ENCODE measurements around the gene BCDIN3D. TPM values are rescaled to one million over a fixed set of nuclear protein-coding genes. Genes with fewer than 3 reads are reported as not detected.
A peak's percentile ranks its signal among the peaks of the same experiment; 100 is the strongest.

Gene BCDIN3D
- total RNA-seq, 3 donors from 2014 or later = 2.2 to 6.0 (median 3.9) TPM

GRCh38 chr12:49843411-49843810 lies 505 bp upstream of the BCDIN3D start:
- Histone ChIP-seq H3K27ac (peak overlapping the region; percentile 93), H3K4me1 (peaks cover 4% of the 10 kb centered on the region in 2 donors), H3K36me3 (no peaks in the 10 kb centered on the region), H3K27me3 (peaks cover 0 to 8% of the 10 kb centered on the region in 2 donors), H3K9me3 (no peaks in the 10 kb centered on the region), H3K4me3 (peak overlapping the region; percentile 51 to 74 (median 73))
- intact Hi-C loops (cut with DNase I; ENCODE audit: low total_unique reads) = no loop called here
- TF ChIP-seq CTCF (IDR thresholded peaks at IDR 0.05) (no peak), POLR2A (IDR thresholded peaks at IDR 0.05) (no peak), POLR2AphosphoS5 (IDR thresholded peaks at IDR 0.05) (no peak)
- DNase-seq (ENCODE audit: low spot score in 2 of 2) = peak in 1 of 2 donors; percentile 14

- Histone ChIP-seq H3K4me3 (no peak overlapping the region), H3K27ac (no peak overlapping the region), H3K27me3 (no peaks in the 10 kb centered on the region), H3K9me3 (no peaks in the 10 kb centered on the region), H3K36me3 (no peaks in the 10 kb centered on the region), H3K4me1 (peaks cover 4% of the 10 kb centered on the region in 2 donors)
- TF ChIP-seq POLR2AphosphoS5 (IDR thresholded peaks at IDR 0.05) (no peak), CTCF (IDR thresholded peaks at IDR 0.05) (peak in 2 of 3 donors; percentile 29 to 41)
- peak in 1 of 2 donors; percentile 12 for DNase-seq (ENCODE audit: low spot score in 2 of 2)
- intact Hi-C loops (cut with DNase I; ENCODE audit: low total_unique reads) = no loop called here
Measured at GRCh38 chr12:49838973-49839633, 3.8 kb downstream of the BCDIN3D start.

GRCh38 chr12:49832836-49833421 lies 10.0 kb downstream of the BCDIN3D start:
- DNase-seq (ENCODE audit: low spot score in 2 of 2) = peak in 1 of 2 donors; percentile 2
- intact Hi-C loops (cut with DNase I; ENCODE audit: low total_unique reads) = no loop called here
- no peak for TF ChIP-seq POLR2A (IDR thresholded peaks at IDR 0.05)
- TF ChIP-seq POLR2AphosphoS5 (IDR thresholded peaks at IDR 0.05) = no peak
- TF ChIP-seq CTCF (IDR thresholded peaks at IDR 0.05) = no peak

GRCh38 chr12:49831717-49832116 lies 11.2 kb downstream of the BCDIN3D start:
- Histone ChIP-seq H3K27me3 (no peaks in the 10 kb centered on the region), H3K27ac (no peak overlapping the region), H3K4me3 (no peak overlapping the region), H3K36me3 (no peaks in the 10 kb centered on the region), H3K4me1 (peaks cover 0 to 6% of the 10 kb centered on the region in 2 donors), H3K9me3 (no peaks in the 10 kb centered on the region)
- intact Hi-C loops (cut with DNase I; ENCODE audit: low total_unique reads) = no loop called here
- DNase-seq (ENCODE audit: low spot score in 2 of 2) = no peak
- TF ChIP-seq CTCF (IDR thresholded peaks at IDR 0.05) (no peak), POLR2A (IDR thresholded peaks at IDR 0.05) (no peak), POLR2AphosphoS5 (IDR thresholded peaks at IDR 0.05) (no peak)

More at GRCh38 chr12:49832836-49833421, 10.0 kb downstream of the BCDIN3D start:
- Histone ChIP-seq H3K9me3 (no peaks in the 10 kb centered on the region), H3K36me3 (no peaks in the 10 kb centered on the region), H3K27ac (no peak overlapping the region), H3K4me3 (no peak overlapping the region), H3K4me1 (peaks cover 0 to 6% of the 10 kb centered on the region in 2 donors), H3K27me3 (no peaks in the 10 kb centered on the region)
